Loucy (cell line): ENCODE measurements around the gene EPSTI1.
A peak's percentile ranks its signal among the peaks of the same experiment; 100 is the strongest.

Source experiments
- H2AFZ ChIP-seq: fragments of 200-600 bp; sonication (generic); 2 replicates; pipeline ENCODE4 v1.6.0; 2016; ENCODE audit warnings: antibody characterized with exemption, mild to moderate bottlenecking, low read length, moderate library complexity
- H3F3A ChIP-seq: fragments of 200-600 bp; 2 replicates; pipeline ENCODE4 v1.6.0; 2016; ENCODE audit warnings: antibody characterized with exemption, low read depth, mild to moderate bottlenecking
- H3K27me3 ChIP-seq: fragments of 200-600 bp; sonication (generic); 2 replicates; pipeline ENCODE4 v1.6.1; 2014; ENCODE audit warnings: low read length, mild to moderate bottlenecking; ENCODE audit not compliant: insufficient read depth, poor library complexity, severe bottlenecking
- H3K36me3 ChIP-seq: fragments of 200-600 bp; sonication (generic); 2 replicates; pipeline ENCODE4 v1.6.1; 2016; ENCODE audit warnings: low read length; ENCODE audit not compliant: insufficient read depth
- H3K4me1 ChIP-seq: fragments of 200-600 bp; sonication (generic); 2 replicates; pipeline ENCODE4 v1.5.1; 2014; ENCODE audit warnings: low read length, mild to moderate bottlenecking; ENCODE audit not compliant: insufficient read depth, poor library complexity, severe bottlenecking
- H3K4me2 ChIP-seq: fragments of 200-600 bp; sonication (generic); 2 replicates; pipeline ENCODE4 v1.6.0; 2014; ENCODE audit warnings: antibody characterized with exemption, low read length, low read depth, mild to moderate bottlenecking; ENCODE audit not compliant: poor library complexity, severe bottlenecking
- H3K4me3 ChIP-seq: fragments of 200-600 bp; sonication (generic); 2 replicates; pipeline ENCODE4 v1.5.1; 2014; ENCODE audit warnings: low read length, mild to moderate bottlenecking, mixed read lengths; ENCODE audit not compliant: poor library complexity, severe bottlenecking
- H3K79me2 ChIP-seq: fragments of 200-600 bp; sonication (generic); 2 replicates; pipeline ENCODE4 v1.6.1; 2014; ENCODE audit warnings: low read length; ENCODE audit not compliant: insufficient read depth
- H3K9ac ChIP-seq: fragments of 200-600 bp; sonication (generic); 2 replicates; pipeline ENCODE4 v1.6.0; 2014; ENCODE audit warnings: mild to moderate bottlenecking, low read depth, low read length, moderate library complexity; ENCODE audit not compliant: poor library complexity, severe bottlenecking
- H3K9me2 ChIP-seq: fragments of 200-600 bp; sonication (generic); replicated peaks from 2 replicates; pipeline ENCODE4 v1.6.1; 2016; ENCODE audit warnings: low read depth, low read length, mixed read lengths
- H3K9me3 ChIP-seq: fragments of 200-600 bp; sonication (generic); 2 replicates; pipeline ENCODE4 v1.6.1; 2014; ENCODE audit warnings: mild to moderate bottlenecking, antibody characterized with exemption, low read length, low read depth; ENCODE audit not compliant: insufficient read depth
- H4K20me1 ChIP-seq: fragments of 200-600 bp; sonication (generic); 2 replicates; pipeline ENCODE4 v1.6.0; 2014; ENCODE audit warnings: antibody characterized with exemption, low read length, mild to moderate bottlenecking; ENCODE audit not compliant: insufficient read depth, poor library complexity, severe bottlenecking
- CTCF ChIP-seq: fragments of 200-600 bp; sonication (generic); conservative IDR thresholded peaks from 2 replicates; pipeline ENCODE4 v1.5.1; 2014; ENCODE audit warnings: mild to moderate bottlenecking, antibody characterized with exemption, low read length
- EZH2phosphoT487 ChIP-seq: fragments of 200-600 bp; IDR thresholded peaks from 2 replicates; pipeline ENCODE4 v1.6.1; 2018; ENCODE audit warnings: antibody characterized with exemption, mild to moderate bottlenecking, moderate library complexity, borderline replicate concordance

EPSTI1 gene

GRCh38 chr13:42990291-42991232, 1.5 kb downstream of the EPSTI1 start:
- Histone ChIP-seq H3K79me2 (no peaks in the 10 kb centered on the region), H3K27me3 (no peaks in the 10 kb centered on the region), H3K9me3 (no peaks in the 10 kb centered on the region), H3K36me3 (no peaks in the 10 kb centered on the region), H3F3A (no peaks in the 10 kb centered on the region; the same call in 1 of the 2 replicates), H4K20me1 (no peaks in the 10 kb centered on the region), H3K4me3 (peak overlapping the region; percentile 74), H3K9ac (peak overlapping the region; percentile 67), H2AFZ (no peak overlapping the region), H3K4me2 (peak overlapping the region; percentile 75), H3K9me2 (no peaks in the 10 kb centered on the region), H3K4me1 (peaks cover 24% of the 10 kb centered on the region)
- TF ChIP-seq EZH2phosphoT487 (no peak), CTCF (no peak)

- no peak overlapping the region for H3K4me2 ChIP-seq
Measured at GRCh38 chr13:42986176-42986574, 5.9 kb downstream of the EPSTI1 start.

More at GRCh38 chr13:42986176-42986574, 5.9 kb downstream of the EPSTI1 start:
- Histone ChIP-seq H3F3A (no peaks in the 10 kb centered on the region; the same call in 1 of the 2 replicates), H3K4me1 (peaks cover 13% of the 10 kb centered on the region), H3K79me2 (no peaks in the 10 kb centered on the region), H3K27me3 (no peaks in the 10 kb centered on the region), H2AFZ (no peak overlapping the region), H3K36me3 (no peaks in the 10 kb centered on the region), H3K9me3 (no peaks in the 10 kb centered on the region), H3K9ac (no peak overlapping the region), H4K20me1 (no peaks in the 10 kb centered on the region), H3K4me3 (no peak overlapping the region), H3K9me2 (no peaks in the 10 kb centered on the region)
- no peak for TF ChIP-seq CTCF
- no peak for TF ChIP-seq EZH2phosphoT487
